CD4-positive, alpha-beta T cell (primary cell): ENCODE results near the gene YES1. TPM values are rescaled to one million over a fixed set of nuclear protein-coding genes. Genes with fewer than 3 reads are reported as not detected.

Experiments used
- ATAC-seq: fragments of 200-7000 bp; cut with Tn5 transposase; one replicate; pipeline ENCODE4 v1.10.0; 2022; ENCODE audit warnings: mild to moderate bottlenecking; ENCODE audit not compliant: poor library complexity
- CTCF ChIA-PET: fragments of 350-600 bp; sonication (Branson Sonifier 250); formaldehyde crosslinking; loops from one replicate; lab custom pipeline; 2021; ENCODE audit warnings: antibody characterized with exemption, inconsistent platforms; lab: Charles Lee
- POLR2A ChIA-PET: fragments of 350-600 bp; sonication (Branson Sonifier 250); formaldehyde crosslinking; loops from one replicate; lab custom pipeline; 2021; ENCODE audit warnings: antibody characterized with exemption, inconsistent platforms; lab: Charles Lee
- DNase-seq, 14 experiments: peaks; one replicate each; pipeline ENCODE4 v3.0.0-alpha.2; 2013 to 2020; ENCODE audit warnings: mixed read lengths in 2 of 14
- H3K27ac ChIP-seq, 2 donors: one replicate each; pipeline versions ENCODE4 v1.5.1 to v1.7.0; 2013; ENCODE audit warnings: low read length in 2 of 2, low read depth in 1 of 2, mild to moderate bottlenecking in 1 of 2
- H3K27me3 ChIP-seq, 2 experiments: 1 replicate in 1 of 2; 2 replicates in 1 of 2; pipeline versions ENCODE4 v1.6.1 to v1.7.0; 2013; ENCODE audit warnings: low read length in 2 of 2, control low read depth in 1 of 2, mild to moderate bottlenecking in 1 of 2, moderate library complexity in 1 of 2; ENCODE audit not compliant: insufficient read depth in 2 of 2, control insufficient read depth in 1 of 2
- H3K36me3 ChIP-seq: one replicate; pipeline ENCODE4 v1.6.1; 2013; ENCODE audit warnings: low read length, control low read depth; ENCODE audit not compliant: insufficient read depth
- H3K4me1 ChIP-seq: one replicate; pipeline ENCODE4 v1.6.1; 2013; ENCODE audit warnings: low read length, control low read depth; ENCODE audit not compliant: insufficient read depth
- H3K4me3 ChIP-seq: one replicate; pipeline ENCODE4 v1.5.1; 2013; ENCODE audit warnings: mild to moderate bottlenecking, low read length, moderate library complexity
- H3K9me3 ChIP-seq, 2 experiments: 1 replicate in 1 of 2; 2 replicates in 1 of 2; pipeline versions ENCODE4 v1.6.1 to v1.7.0; 2013; ENCODE audit warnings: low read length in 2 of 2, mild to moderate bottlenecking in 2 of 2, control low read depth in 1 of 2, moderate library complexity in 1 of 2; ENCODE audit not compliant: control insufficient read depth in 1 of 2, insufficient read depth in 1 of 2
- H3K27ac Mint-ChIP-seq: one replicate; pipeline ENCODE4 v1.8.0; 2020; ENCODE audit warnings: mixed read lengths
- H3K27me3 Mint-ChIP-seq: one replicate; pipeline ENCODE4 v1.8.0; 2021; ENCODE audit warnings: mixed read lengths
- H3K36me3 Mint-ChIP-seq: one replicate; pipeline ENCODE4 v1.8.0; 2021; ENCODE audit warnings: low read depth, mixed read lengths
- H3K4me1 Mint-ChIP-seq: one replicate; pipeline ENCODE4 v1.8.0; 2021; ENCODE audit warnings: low read depth, mixed read lengths
- H3K4me3 Mint-ChIP-seq: one replicate; pipeline ENCODE4 v1.8.0; 2020; ENCODE audit warnings: mild to moderate bottlenecking, mixed read lengths
- H3K9me3 Mint-ChIP-seq: one replicate; pipeline ENCODE4 v1.8.0; 2020; ENCODE audit warnings: mixed read lengths
- intact Hi-C, 2 experiments: fragments of 100-400 bp; cut with DNase I in 1 of 2; cut with micrococcal nuclease in 1 of 2; formaldehyde crosslinking; loops; one replicate each; pipeline versions ENCODE4 v1.15.1 to v1.9.0; 2023 to 2025; cut with DNase I, micrococcal nuclease
- total RNA-seq, 174 experiments: library from RNA in 2 of 174; stranded (reverse) in 2 of 174; gene quantifications; one replicate each; pipeline ENCODE4 v1.2.3 and lab custom pipeline; 2021 to 2026
- TF ChIP-seq, protein P1 (sequence below): fragments of 200-600 bp; IDR thresholded peaks from one replicate; pipeline ENCODE4 v1.8.0; 2022; ENCODE audit warnings: antibody characterized with exemption, mild to moderate bottlenecking

YES1 gene
- total RNA-seq, 2 experiments from 2014 or later, result 17.6 to 19.8 TPM

GRCh38 chr18:725646-726045 lies 86.4 kb downstream of the YES1 start:
- no peaks in the 10 kb centered on the region for H3K9me3 Mint-ChIP-seq
- no peaks in the 10 kb centered on the region for H3K4me1 ChIP-seq
- H3K27ac ChIP-seq, result no peak overlapping the region
- H3K4me3 ChIP-seq, result no peak overlapping the region
- ChIA-PET CTCF (no interaction called here), POLR2A (no interaction called here)
- no peak overlapping the region for H3K4me3 Mint-ChIP-seq
- peaks cover under 1% of the 10 kb centered on the region for H3K36me3 ChIP-seq
- DNase-seq (no peak), ATAC-seq (no peak)
- no peaks in the 10 kb centered on the region for H3K4me1 Mint-ChIP-seq
- no peaks in the 10 kb centered on the region for H3K9me3 ChIP-seq
- no peak overlapping the region for H3K27ac Mint-ChIP-seq
- peaks cover 33% of the 10 kb centered on the region for H3K36me3 Mint-ChIP-seq
- no peaks in the 10 kb centered on the region for H3K27me3 ChIP-seq
- TF ChIP-seq, protein P1, sequence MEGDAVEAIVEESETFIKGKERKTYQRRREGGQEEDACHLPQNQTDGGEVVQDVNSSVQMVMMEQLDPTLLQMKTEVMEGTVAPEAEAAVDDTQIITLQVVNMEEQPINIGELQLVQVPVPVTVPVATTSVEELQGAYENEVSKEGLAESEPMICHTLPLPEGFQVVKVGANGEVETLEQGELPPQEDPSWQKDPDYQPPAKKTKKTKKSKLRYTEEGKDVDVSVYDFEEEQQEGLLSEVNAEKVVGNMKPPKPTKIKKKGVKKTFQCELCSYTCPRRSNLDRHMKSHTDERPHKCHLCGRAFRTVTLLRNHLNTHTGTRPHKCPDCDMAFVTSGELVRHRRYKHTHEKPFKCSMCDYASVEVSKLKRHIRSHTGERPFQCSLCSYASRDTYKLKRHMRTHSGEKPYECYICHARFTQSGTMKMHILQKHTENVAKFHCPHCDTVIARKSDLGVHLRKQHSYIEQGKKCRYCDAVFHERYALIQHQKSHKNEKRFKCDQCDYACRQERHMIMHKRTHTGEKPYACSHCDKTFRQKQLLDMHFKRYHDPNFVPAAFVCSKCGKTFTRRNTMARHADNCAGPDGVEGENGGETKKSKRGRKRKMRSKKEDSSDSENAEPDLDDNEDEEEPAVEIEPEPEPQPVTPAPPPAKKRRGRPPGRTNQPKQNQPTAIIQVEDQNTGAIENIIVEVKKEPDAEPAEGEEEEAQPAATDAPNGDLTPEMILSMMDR, result no peak
- intact Hi-C loops, result no loop called here
- H3K27me3 Mint-ChIP-seq, result no peaks in the 10 kb centered on the region

DNA sequence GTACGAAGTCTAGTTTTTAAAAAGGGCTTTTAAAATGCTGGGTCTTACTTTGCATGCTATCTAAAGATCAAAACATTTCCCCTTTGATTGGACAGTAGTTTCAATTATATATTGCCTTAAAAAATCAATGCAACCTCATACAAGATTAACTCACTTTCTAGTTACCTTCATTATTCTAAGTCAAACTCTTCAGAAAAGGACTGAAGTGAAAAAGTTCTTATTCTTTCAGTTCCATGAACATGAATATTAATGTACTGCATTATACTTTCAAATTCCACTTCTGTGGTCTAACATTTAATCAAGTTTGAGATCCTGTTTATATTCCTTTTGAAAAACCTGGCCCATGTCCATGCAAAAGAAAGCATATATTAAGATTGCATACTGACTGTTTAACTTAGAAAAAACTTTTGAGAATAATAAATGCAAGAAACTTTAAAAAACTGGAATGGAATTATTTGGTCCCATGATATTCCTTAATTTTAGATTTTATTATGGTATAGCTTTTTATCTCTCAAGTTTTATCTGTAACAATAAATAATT lies 88.4 kb downstream of the YES1 start:
- H3K4me3 ChIP-seq, result no peak overlapping the region
- Mint-ChIP-seq H3K27ac (no peak overlapping the region), H3K27me3 (no peaks in the 10 kb centered on the region), H3K4me3 (no peak overlapping the region), H3K36me3 (peaks cover 21% of the 10 kb centered on the region), H3K4me1 (no peaks in the 10 kb centered on the region), H3K9me3 (no peaks in the 10 kb centered on the region)
- H3K4me1 ChIP-seq, result no peaks in the 10 kb centered on the region
- ChIA-PET CTCF (no interaction called here), POLR2A (no interaction called here)
- H3K27me3 ChIP-seq, result no peaks in the 10 kb centered on the region
- DNase-seq (no peak), ATAC-seq (no peak)
- no peaks in the 10 kb centered on the region for H3K9me3 ChIP-seq
- no peak overlapping the region for H3K27ac ChIP-seq
- no peaks in the 10 kb centered on the region for H3K36me3 ChIP-seq
- TF ChIP-seq, protein P1, result no peak
- intact Hi-C loops, result no loop called here

DNA sequence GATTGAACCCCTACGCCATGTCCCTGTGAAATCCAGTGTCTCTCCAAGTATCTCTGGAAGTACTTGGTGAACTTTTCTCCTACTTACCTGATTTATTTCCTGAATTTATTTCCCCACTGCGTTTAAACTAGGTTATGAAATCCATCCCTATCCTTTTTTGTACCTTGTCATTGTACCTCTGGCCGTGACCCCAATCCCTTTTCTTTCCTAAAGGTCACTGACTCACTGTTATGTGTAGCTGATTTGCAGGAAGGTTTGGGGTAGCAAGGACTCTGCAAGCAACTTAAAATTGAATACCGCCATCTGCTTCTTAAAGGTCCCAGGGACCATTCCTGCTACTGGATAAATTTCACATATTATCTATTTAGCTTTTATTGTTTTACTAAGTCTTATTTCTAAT lies 95.0 kb downstream of the YES1 start:
- intact Hi-C loops, result loop anchor here in 1 of 2 experiments (10.0 kb wide), 1 partner anchor 118 kb away; no protein-coding TSS in a partner anchor
- ChIA-PET CTCF (no interaction called here), POLR2A (no interaction called here)
- Histone ChIP-seq H3K36me3 (no peaks in the 10 kb centered on the region), H3K27ac (no peak overlapping the region), H3K4me1 (peaks cover 5% of the 10 kb centered on the region), H3K4me3 (no peak overlapping the region), H3K27me3 (no peaks in the 10 kb centered on the region), H3K9me3 (peaks cover 0 to 12% of the 10 kb centered on the region in 2 experiments)
- H3K4me3 Mint-ChIP-seq, result no peak overlapping the region
- ATAC-seq, result no peak
- H3K27me3 Mint-ChIP-seq, result no peaks in the 10 kb centered on the region
- H3K36me3 Mint-ChIP-seq, result peaks cover 1% of the 10 kb centered on the region
- TF ChIP-seq, protein P1, result no peak
- no peak for DNase-seq
- H3K27ac Mint-ChIP-seq, result peak overlapping the region; percentile 2
- H3K9me3 Mint-ChIP-seq, result peaks cover 5% of the 10 kb centered on the region
- peaks cover under 1% of the 10 kb centered on the region for H3K4me1 Mint-ChIP-seq
